Upper lobe of left lung (tissue), 4 donors: ENCODE results near the gene TELO2.

Experiments
- EP300 ChIP-seq, 4 donors: sonication (generic); formaldehyde crosslinking; IDR thresholded peaks; one replicate each; pipeline ENCODE4 v1.5.1; 2017; ENCODE audit warnings: antibody characterized with exemption in 4 of 4, control low read depth in 2 of 4
- POLR2A ChIP-seq, 4 donors: fragments of 450-650 bp; IDR thresholded peaks; one replicate each; pipeline ENCODE4 v1.5.1; 2016 to 2017; ENCODE audit warnings: antibody characterized with exemption in 4 of 4, mild to moderate bottlenecking in 2 of 4
- POLR2AphosphoS5 ChIP-seq, 2 donors: sonication (generic); formaldehyde crosslinking; IDR thresholded peaks; one replicate each; pipeline ENCODE4 v1.5.1; 2017; ENCODE audit warnings: antibody characterized with exemption in 2 of 2
- TF ChIP-seq, protein P1 (sequence below), 6 experiments: fragments of 450-650 bp in 4 of 6; fragments of 200-600 bp in 2 of 6; sonication (generic) in 2 of 6; IDR thresholded peaks; one replicate each; pipeline ENCODE4 v1.5.1; 2016 to 2019; ENCODE audit warnings: antibody characterized with exemption in 6 of 6

GRCh38 chr16:1506494-1507213 is 13.5 kb downstream of the TELO2 start:
- TF ChIP-seq, protein P1, sequence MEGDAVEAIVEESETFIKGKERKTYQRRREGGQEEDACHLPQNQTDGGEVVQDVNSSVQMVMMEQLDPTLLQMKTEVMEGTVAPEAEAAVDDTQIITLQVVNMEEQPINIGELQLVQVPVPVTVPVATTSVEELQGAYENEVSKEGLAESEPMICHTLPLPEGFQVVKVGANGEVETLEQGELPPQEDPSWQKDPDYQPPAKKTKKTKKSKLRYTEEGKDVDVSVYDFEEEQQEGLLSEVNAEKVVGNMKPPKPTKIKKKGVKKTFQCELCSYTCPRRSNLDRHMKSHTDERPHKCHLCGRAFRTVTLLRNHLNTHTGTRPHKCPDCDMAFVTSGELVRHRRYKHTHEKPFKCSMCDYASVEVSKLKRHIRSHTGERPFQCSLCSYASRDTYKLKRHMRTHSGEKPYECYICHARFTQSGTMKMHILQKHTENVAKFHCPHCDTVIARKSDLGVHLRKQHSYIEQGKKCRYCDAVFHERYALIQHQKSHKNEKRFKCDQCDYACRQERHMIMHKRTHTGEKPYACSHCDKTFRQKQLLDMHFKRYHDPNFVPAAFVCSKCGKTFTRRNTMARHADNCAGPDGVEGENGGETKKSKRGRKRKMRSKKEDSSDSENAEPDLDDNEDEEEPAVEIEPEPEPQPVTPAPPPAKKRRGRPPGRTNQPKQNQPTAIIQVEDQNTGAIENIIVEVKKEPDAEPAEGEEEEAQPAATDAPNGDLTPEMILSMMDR (IDR thresholded peaks at IDR 0.05): no peak
- no peak for TF ChIP-seq EP300 (IDR thresholded peaks at IDR 0.05)
- no peak for TF ChIP-seq POLR2A (IDR thresholded peaks at IDR 0.05)
- no peak for TF ChIP-seq POLR2AphosphoS5 (IDR thresholded peaks at IDR 0.05)
